A549 (cell line): ENCODE results near the gene ARHGAP31.

Experiments
- BCL3 ChIP-seq: fragments of >200 bp; sonication (Bioruptor Twin); formaldehyde crosslinking; IDR thresholded peaks from 3 replicates; pipeline ENCODE4 v1.6.1; 2016
- BHLHE40 ChIP-seq: IDR thresholded peaks from 2 replicates; pipeline ENCODE4 v1.6.1; 2012; ENCODE audit warnings: low read depth, low read length, inconsistent platforms
- CEBPB ChIP-seq, 2 experiments: fragments of >200 bp in 1 of 2; sonication (Bioruptor Twin) in 1 of 2; formaldehyde crosslinking in 1 of 2; IDR thresholded peaks; 2 replicates each; pipeline ENCODE4 v1.6.1; 2012 to 2016
- CTCF ChIP-seq: fragments of >200 bp; sonication (Bioruptor Twin); formaldehyde crosslinking; IDR thresholded peaks from 3 replicates; pipeline ENCODE4 v1.5.1; 2016
- ESRRA ChIP-seq: fragments of 150-350 bp; IDR thresholded peaks from 2 replicates; pipeline ENCODE4 v1.6.1; 2014; ENCODE audit warnings: mild to moderate bottlenecking, low read length, borderline replicate concordance
- GATA3 ChIP-seq: IDR thresholded peaks from 2 replicates; pipeline ENCODE4 v1.6.1; 2012; ENCODE audit warnings: borderline replicate concordance
- JUN ChIP-seq, 2 experiments: fragments of >200 bp; sonication (Bioruptor Twin); formaldehyde crosslinking; IDR thresholded peaks; 2 replicates in 1 of 2; 3 replicates in 1 of 2; pipeline ENCODE4 v1.6.1; 2016 to 2017
- MAFK ChIP-seq: fragments of 450-650 bp; IDR thresholded peaks from 2 replicates; pipeline ENCODE4 v1.6.1; 2014; ENCODE audit not compliant: partially characterized antibody
- MYC ChIP-seq: IDR thresholded peaks from 2 replicates; pipeline ENCODE4 v1.6.1; 2012; ENCODE audit warnings: mild to moderate bottlenecking, inconsistent platforms, low read length, improper control_type of control experiment, borderline replicate concordance
- POLR2A ChIP-seq: IDR thresholded peaks from 2 replicates; pipeline ENCODE4 v1.6.1; 2012; ENCODE audit warnings: mild to moderate bottlenecking, low read length
- POLR2AphosphoS2 ChIP-seq: conservative IDR thresholded peaks from 2 replicates; pipeline ENCODE4 v1.6.1; 2012; ENCODE audit warnings: low read length, improper control_type of control experiment, inconsistent platforms
- REST ChIP-seq: fragments of 200-600 bp; sonication (generic); IDR thresholded peaks from 2 replicates; pipeline ENCODE4 v1.6.1; 2016; ENCODE audit warnings: antibody characterized with exemption, mild to moderate bottlenecking, moderate library complexity
- ZFP36 ChIP-seq: fragments of 450-650 bp; IDR thresholded peaks from 2 replicates; pipeline ENCODE4 v1.6.1; 2014; ENCODE audit warnings: borderline replicate concordance; ENCODE audit not compliant: partially characterized antibody
- ZSCAN20 ChIP-seq: fragments of 250-450 bp; sonication (Bioruptor Pico); IDR thresholded peaks from 2 replicates; pipeline ENCODE4 v1.8.0; 2022; ENCODE audit warnings: mild to moderate bottlenecking, moderate library complexity

- no peak for TF ChIP-seq ZSCAN20
- no peak for TF ChIP-seq REST
- TF ChIP-seq POLR2A = no peak
- TF ChIP-seq CTCF = no peak
- no peak for TF ChIP-seq BCL3
- TF ChIP-seq MYC = no peak
- no peak for TF ChIP-seq BHLHE40
- TF ChIP-seq POLR2AphosphoS2 = no peak
- TF ChIP-seq MAFK = no peak
- TF ChIP-seq CEBPB (IDR thresholded peaks at IDR 0.05) = no peak
- TF ChIP-seq JUN (IDR thresholded peaks at IDR 0.05) = no peak
- TF ChIP-seq ESRRA = no peak
- no peak for TF ChIP-seq GATA3
- TF ChIP-seq ZFP36 = no peak
Observed at GRCh38 chr3:119340446-119340845, 46.3 kb downstream of the ARHGAP31 start.
